Subcutaneous adipose tissue (tissue), 4 donors: ENCODE measurements around the gene FAM174A. TPM values are rescaled to one million over a fixed set of nuclear protein-coding genes. Genes with fewer than 3 reads are reported as not detected.

Experiments used
- total RNA-seq, 4 donors: library from RNA; depleted of rRNA; stranded (reverse); fragments of >200 nt; gene quantifications; one replicate each; pipeline ENCODE4 v1.1.0, GENCODE V29; 2016
- TF ChIP-seq, protein P1 (sequence below): fragments of 450-650 bp; IDR thresholded peaks from one replicate; pipeline ENCODE4 v1.5.1; 2016; ENCODE audit warnings: low read depth, mild to moderate bottlenecking, control low read depth, antibody characterized with exemption, moderate library complexity

Gene FAM174A
- total RNA-seq, 4 donors from 2014 or later: 10.8 to 28.6 (median 23.2) TPM

- TF ChIP-seq, protein P1, sequence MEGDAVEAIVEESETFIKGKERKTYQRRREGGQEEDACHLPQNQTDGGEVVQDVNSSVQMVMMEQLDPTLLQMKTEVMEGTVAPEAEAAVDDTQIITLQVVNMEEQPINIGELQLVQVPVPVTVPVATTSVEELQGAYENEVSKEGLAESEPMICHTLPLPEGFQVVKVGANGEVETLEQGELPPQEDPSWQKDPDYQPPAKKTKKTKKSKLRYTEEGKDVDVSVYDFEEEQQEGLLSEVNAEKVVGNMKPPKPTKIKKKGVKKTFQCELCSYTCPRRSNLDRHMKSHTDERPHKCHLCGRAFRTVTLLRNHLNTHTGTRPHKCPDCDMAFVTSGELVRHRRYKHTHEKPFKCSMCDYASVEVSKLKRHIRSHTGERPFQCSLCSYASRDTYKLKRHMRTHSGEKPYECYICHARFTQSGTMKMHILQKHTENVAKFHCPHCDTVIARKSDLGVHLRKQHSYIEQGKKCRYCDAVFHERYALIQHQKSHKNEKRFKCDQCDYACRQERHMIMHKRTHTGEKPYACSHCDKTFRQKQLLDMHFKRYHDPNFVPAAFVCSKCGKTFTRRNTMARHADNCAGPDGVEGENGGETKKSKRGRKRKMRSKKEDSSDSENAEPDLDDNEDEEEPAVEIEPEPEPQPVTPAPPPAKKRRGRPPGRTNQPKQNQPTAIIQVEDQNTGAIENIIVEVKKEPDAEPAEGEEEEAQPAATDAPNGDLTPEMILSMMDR: no peak
Observed at GRCh38 chr5:100546001-100546400, 10.8 kb downstream of the FAM174A start.

DNA sequence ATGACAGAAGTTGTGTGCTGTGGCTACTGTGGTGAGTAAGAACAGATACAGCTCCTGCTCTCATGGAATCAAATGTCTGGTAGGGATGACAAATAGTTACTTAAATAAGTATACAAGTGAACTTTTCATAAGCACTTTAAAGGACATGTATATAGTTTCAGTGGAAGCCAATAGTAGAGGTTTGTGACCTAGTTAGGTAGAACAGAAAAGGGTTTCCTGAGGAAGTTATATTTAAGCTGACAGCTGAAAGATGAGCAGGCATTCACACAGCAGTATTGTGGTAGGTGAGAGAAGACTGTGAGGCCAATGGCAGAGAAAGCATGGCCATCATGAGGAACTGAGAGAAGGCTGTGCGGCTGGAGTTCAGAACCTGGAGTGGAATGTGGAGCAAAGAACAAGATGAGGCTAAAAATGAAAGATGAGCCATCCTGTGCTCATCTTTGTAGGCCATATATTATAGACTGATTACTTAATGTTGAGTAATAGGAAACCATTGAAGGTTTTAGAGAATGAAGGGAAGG is 15.4 kb downstream of the FAM174A start:
- TF ChIP-seq, protein P1: no peak

DNA sequence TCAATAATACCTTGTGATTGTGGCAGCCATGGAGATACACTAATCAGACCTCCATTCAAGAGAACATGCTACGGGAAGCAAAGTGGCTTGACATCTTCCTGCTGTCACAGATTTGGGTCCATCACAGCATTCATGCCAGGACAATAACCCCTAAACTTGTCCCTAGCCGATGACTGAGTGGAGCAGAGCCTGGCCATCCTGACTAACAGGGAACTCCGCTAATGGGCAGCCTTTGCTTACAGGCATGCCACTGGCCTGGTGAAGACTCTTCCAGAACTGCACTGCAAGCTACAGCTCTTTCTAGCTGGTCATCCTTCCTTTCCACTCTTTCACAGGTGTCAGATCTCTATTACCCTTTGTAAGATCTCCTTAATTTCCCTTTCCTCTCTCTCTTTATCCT is 16.0 kb downstream of the FAM174A start:
- TF ChIP-seq, protein P1: no peak

DNA sequence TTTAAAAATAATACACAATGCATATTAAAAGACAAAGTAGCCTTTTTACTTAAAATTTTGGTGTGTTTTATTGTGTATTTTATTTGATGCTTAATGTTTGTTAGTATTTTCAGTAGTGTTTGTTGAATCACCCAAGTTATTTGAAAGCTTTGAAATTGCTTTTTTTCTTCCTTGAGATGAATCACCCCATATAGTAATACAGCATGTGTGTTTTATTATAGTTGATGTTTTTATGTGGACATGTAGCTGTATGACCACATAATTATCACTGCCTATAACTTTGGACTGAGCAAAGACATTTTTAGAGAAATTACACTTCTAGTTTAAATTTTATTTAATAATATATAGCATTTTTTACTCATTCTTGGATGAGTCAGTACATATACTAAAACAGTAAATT is 18.0 kb downstream of the FAM174A start:
- TF ChIP-seq, protein P1: no peak

DNA sequence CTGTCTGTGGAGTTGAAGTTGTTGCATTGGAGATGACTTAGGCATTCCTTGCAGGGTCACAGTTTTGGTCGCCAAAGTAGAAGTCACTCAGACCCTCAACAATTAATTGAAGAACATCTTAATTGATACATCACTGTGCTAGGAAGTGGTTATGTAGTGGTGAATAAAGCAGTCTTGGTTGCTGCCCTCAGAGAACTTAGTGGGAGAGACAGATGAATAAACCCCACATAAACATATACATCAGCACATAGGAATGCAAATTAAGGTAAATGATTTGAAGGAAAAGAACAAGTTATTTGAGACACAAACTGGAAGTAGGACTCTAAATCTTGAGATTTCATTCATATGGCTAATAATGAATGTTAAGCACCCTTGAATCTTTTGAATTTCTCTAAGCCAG is 25.7 kb downstream of the FAM174A start:
- TF ChIP-seq, protein P1: no peak

DNA sequence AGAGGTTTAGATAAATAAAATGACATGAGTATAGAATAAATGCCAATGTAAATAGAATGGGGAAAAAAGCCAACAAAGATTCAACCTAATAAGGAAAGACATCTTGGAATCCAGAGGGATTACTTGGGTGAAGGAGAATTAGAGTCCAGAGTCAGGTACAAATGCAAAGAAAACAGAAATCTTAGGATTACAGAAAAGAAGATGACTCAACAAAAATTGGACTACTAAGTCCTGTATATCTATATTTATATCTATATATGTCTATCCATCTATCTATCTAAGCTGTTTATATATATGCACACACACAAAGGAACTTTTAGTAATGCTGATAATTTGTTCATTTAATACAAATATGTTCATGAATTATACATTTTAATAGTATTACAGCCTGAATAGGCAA is 27.6 kb downstream of the FAM174A start:
- TF ChIP-seq, protein P1: no peak

- TF ChIP-seq, protein P1: no peak
Observed at GRCh38 chr5:100566382-100567141, 31.4 kb downstream of the FAM174A start.
